IPS-15b (cell line): ENCODE measurements around the gene HNRNPR.

Experiments used
- H3K27me3 ChIP-seq: one replicate; pipeline ENCODE4 v1.6.1; 2013; ENCODE audit warnings: low read length; ENCODE audit not compliant: control insufficient read depth, insufficient read depth
- H3K36me3 ChIP-seq: one replicate; pipeline ENCODE4 v1.6.1; 2013; ENCODE audit warnings: low read length; ENCODE audit not compliant: control insufficient read depth, insufficient read depth
- H3K4me1 ChIP-seq: one replicate; pipeline ENCODE4 v1.6.1; 2013; ENCODE audit warnings: mild to moderate bottlenecking, low read length; ENCODE audit not compliant: control insufficient read depth, insufficient read depth
- H3K4me3 ChIP-seq: one replicate; pipeline ENCODE4 v1.5.1; 2013; ENCODE audit warnings: low read depth, low read length
- H3K9ac ChIP-seq: one replicate; pipeline ENCODE4 v1.6.1; 2013; ENCODE audit warnings: low read depth, mild to moderate bottlenecking, low read length
- H3K9me3 ChIP-seq: one replicate; pipeline ENCODE4 v1.6.1; 2013; ENCODE audit warnings: mild to moderate bottlenecking, low read length; ENCODE audit not compliant: control insufficient read depth, insufficient read depth

HNRNPR gene

DNA sequence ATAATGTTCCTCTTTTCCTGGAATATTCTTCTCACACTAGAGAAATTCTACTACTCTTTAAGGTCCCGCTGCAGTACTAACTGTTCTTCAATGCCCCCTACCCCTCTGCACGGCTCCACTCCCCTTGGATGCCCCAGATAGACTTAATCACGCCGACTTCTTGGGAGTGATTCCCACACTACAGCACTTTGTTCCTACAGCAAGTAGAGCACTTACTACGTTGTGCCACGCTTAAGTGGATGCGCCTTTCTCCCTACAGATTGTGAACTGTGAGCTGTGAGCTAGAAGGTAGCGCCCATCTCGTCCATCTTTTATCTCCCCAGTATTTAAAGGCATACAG lies 23.3 kb upstream of the HNRNPR start:
- peaks cover 10% of the 10 kb centered on the region for H3K4me1 ChIP-seq
- peaks cover 80% of the 10 kb centered on the region for H3K27me3 ChIP-seq
- no peak overlapping the region for H3K9ac ChIP-seq
- H3K4me3 ChIP-seq: peak overlapping the region; percentile 100
- H3K36me3 ChIP-seq: peaks cover 6% of the 10 kb centered on the region
- H3K9me3 ChIP-seq: peaks cover 13% of the 10 kb centered on the region

DNA sequence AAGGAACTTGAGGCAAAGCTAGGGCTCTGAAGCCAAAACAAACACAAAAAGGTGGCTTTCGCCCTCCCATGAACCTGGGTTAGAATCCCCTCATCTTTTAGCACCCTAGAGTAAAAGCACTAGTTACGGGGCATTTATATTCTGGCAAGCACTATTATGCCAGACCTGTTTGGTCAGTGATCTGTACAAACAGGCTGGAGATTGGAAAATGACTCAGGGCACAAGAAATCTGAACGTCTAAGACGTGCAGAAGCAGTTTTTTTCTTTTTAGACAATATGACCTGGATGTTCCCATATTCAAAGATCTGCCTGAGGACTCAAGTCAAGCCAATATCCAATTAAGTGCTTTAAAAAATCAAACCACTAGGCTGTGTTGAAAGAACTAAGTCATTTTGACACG lies 22.5 kb upstream of the HNRNPR start:
- H3K4me1 ChIP-seq: peaks cover 10% of the 10 kb centered on the region
- peaks cover 80% of the 10 kb centered on the region for H3K27me3 ChIP-seq
- H3K36me3 ChIP-seq: peaks cover 12% of the 10 kb centered on the region
- H3K9ac ChIP-seq: no peak overlapping the region
- H3K9me3 ChIP-seq: peaks cover 22% of the 10 kb centered on the region
- no peak overlapping the region for H3K4me3 ChIP-seq

DNA sequence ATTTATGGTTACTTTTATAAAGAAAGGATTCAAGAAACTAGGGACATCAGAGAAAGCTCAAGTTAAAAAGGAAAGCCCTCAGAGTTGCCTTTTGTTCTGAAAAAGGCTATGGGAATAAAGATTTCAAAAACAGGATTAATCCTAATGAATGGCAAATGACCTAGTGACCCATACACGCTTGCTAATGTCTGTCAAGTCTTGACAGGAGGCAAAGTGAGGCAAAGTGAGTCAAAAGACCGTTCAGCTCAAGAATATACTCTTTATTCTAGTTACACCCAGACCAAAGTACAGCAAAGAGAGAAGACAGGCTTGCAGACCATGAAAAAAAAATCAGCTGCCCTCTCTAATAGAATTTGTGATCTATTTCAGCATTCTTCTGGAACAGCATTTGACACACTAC lies 22.1 kb upstream of the HNRNPR start:
- Histone ChIP-seq H3K4me1 (peaks cover 6% of the 10 kb centered on the region), H3K9me3 (peaks cover 26% of the 10 kb centered on the region), H3K4me3 (no peak overlapping the region), H3K9ac (no peak overlapping the region), H3K27me3 (peaks cover 80% of the 10 kb centered on the region), H3K36me3 (peaks cover 12% of the 10 kb centered on the region)

DNA sequence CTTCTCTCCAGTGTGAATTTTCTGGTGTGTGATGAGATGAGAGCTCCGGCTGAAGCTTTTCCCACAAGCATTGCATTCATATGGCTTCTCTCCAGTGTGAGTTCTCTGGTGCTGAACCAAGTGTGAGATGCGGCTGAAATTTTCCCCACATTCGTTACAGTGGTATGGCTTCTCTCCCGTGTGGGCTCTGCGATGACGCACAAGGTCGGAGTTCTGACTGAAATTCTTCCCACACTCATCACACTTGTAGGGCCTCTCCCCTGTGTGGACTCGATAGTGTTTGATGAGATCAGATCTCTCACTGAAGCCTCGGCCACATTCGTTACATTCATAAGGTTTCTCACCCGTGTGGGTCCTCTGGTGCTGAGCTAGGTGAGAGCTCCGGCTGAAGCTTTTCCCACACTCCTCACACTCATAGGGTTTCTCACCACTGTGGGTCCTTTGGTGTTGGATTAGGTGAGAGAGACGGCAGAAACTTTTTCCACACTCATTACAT lies 18.2 kb upstream of the HNRNPR start:
- Histone ChIP-seq H3K9me3 (peaks cover 44% of the 10 kb centered on the region), H3K36me3 (peaks cover 12% of the 10 kb centered on the region), H3K27me3 (peaks cover 91% of the 10 kb centered on the region), H3K4me1 (no peaks in the 10 kb centered on the region), H3K4me3 (peak overlapping the region; percentile 1), H3K9ac (no peak overlapping the region)

DNA sequence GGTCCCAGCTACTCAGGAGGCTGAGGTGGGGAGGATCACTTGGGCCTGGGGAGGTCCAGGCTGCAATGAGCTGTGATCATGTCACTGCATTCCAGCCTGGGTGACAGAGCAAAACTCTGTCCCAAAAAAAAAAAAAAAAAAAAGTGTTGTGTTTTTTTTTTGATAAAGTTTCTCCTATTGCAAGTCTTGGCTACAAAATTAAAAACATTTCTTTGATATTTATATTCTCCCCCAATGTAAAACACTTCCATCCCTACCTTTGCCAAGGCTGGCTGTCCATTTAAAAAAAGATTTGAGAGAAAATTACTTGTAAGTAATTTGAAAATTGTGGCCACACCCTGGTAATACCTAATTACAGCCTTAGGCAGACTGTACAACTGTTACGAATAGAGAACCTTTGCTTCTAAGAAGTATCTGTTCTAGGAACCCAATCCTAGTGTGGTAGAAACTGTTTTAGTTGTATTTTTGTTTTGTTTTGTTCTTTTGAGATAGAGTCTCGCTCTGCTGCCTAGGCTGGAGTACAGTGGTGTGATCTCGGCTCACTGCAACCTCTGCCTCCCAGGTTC lies 14.3 kb upstream of the HNRNPR start:
- Histone ChIP-seq H3K4me1 (no peaks in the 10 kb centered on the region), H3K4me3 (no peak overlapping the region), H3K9me3 (peaks cover 40% of the 10 kb centered on the region), H3K36me3 (peaks cover 12% of the 10 kb centered on the region), H3K27me3 (peaks cover 97% of the 10 kb centered on the region), H3K9ac (no peak overlapping the region)

DNA sequence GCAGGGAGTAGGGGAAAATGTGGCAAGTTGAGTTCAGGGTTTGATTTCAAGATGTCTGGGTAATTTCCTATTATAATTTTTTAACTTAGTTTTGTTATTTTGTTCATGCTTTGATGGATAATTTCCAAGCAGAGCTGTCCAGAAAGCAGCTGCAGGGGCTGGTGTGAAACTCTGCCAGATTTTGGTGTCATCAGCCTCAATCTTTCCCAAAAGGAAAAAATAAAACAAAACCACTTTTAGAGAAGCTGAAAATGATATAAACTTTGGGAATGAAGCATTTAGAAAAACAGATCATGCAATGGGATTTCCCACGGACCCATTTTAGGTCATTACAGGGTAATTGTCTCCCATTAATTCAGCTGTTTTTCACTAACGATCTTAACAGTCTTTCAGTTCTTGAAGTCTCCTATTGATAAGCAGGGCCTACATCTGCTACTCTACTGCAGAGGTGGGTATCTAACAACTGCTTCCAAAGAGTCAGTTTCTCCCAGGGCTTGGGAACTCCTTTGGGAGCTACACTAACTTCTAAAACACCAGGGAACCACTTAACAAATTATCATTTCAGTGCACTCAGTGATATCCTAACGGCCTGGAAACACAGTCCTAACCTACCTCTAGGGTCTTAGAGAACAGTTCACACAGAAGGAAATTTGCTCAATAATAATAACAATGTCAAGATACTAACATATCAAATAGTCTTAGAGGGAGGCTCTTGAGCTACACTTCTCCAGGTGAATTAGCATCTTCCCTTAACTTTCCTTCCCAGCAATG lies 13.2 kb upstream of the HNRNPR start:
- Histone ChIP-seq H3K4me3 (no peak overlapping the region), H3K9me3 (peaks cover 29% of the 10 kb centered on the region), H3K9ac (no peak overlapping the region), H3K27me3 (peaks cover 96% of the 10 kb centered on the region), H3K36me3 (peaks cover 6% of the 10 kb centered on the region), H3K4me1 (no peaks in the 10 kb centered on the region)

DNA sequence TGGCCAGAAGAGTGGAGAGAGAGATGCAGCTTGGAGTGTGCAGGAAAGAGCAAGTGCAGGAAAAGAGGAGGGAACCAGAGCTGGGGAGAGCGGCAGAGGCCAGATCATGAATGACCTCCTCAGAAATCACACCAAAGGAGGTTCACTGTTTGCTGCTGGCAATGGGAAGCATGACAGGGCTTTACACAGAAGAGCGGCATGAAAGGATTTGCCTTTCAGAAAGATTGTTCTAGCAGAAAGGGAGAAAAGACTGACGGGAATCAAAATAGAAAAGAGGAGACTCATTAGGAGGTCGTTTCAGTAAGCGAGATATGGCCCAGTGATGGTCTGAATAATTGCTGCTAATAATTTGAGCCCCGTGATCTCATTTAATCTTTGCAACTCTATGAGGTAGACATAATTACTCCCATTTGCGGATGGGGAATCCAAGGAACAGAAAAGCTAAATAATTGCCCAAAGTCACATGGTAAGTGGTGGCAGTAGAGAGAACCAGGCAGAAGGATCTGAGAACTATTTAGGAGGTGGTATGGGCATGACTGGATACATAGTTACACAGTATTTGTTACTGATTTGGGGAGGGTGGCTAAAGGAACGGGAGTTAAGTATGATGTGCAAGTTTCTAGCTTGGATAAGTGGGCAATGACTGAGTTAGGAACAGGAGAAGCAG lies 12.5 kb upstream of the HNRNPR start:
- H3K4me3 ChIP-seq: no peak overlapping the region
- peaks cover 22% of the 10 kb centered on the region for H3K9me3 ChIP-seq
- H3K36me3 ChIP-seq: peaks cover under 1% of the 10 kb centered on the region
- H3K27me3 ChIP-seq: peaks cover 96% of the 10 kb centered on the region
- H3K4me1 ChIP-seq: no peaks in the 10 kb centered on the region
- H3K9ac ChIP-seq: no peak overlapping the region

DNA sequence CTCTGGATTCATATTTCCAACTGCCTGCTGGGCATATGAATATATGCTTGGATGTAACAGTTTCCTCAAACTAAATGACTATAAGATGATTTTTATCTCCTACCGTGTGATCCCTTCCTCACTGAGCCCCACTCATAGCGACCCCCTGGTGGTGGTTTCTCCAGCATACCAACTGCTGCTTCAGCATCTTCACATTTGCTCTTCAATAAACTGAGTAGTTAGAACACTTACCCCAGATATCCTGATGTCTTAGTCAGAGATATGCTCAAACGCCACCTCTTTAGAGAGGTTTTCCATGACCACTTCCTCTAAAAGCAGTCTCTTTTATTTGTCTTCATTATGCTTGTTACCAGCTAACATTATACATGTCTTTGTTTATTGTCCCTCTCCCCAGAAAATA lies 10.2 kb upstream of the HNRNPR start:
- no peaks in the 10 kb centered on the region for H3K36me3 ChIP-seq
- peaks cover 96% of the 10 kb centered on the region for H3K27me3 ChIP-seq
- H3K9ac ChIP-seq: no peak overlapping the region
- no peak overlapping the region for H3K4me3 ChIP-seq
- no peaks in the 10 kb centered on the region for H3K4me1 ChIP-seq
- no peaks in the 10 kb centered on the region for H3K9me3 ChIP-seq

DNA sequence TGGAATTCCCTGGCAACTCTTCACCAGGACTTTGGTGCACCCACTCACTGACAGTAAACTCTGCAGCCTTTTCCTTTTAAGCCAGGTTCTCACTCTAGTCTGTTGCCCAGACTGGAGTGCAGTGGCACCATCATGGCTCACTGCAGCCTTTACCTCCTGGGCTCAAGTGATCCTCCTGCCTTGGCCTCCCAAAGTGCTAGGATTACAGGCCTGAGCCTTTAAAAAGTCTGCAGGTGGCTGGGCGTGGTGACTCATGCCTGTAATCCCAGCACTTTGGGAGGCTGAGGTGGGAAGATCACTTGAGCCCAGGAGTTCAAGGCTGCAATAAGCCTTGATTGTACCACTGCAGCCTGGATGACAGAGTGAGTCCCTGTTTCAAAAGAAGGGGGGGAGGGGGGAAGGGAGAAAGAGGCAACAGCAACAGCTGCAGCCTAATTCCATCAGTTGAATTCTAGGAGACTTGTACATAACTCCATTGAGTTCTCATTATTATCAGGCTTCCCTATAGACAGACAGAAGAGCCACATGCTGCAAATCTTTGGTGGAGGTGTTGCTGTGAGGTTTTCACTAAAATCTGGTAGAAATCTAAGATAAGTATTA lies 8.1 kb upstream of the HNRNPR start:
- Histone ChIP-seq H3K4me1 (no peaks in the 10 kb centered on the region), H3K27me3 (peaks cover 97% of the 10 kb centered on the region), H3K4me3 (no peak overlapping the region), H3K9me3 (no peaks in the 10 kb centered on the region), H3K9ac (no peak overlapping the region), H3K36me3 (no peaks in the 10 kb centered on the region)

DNA sequence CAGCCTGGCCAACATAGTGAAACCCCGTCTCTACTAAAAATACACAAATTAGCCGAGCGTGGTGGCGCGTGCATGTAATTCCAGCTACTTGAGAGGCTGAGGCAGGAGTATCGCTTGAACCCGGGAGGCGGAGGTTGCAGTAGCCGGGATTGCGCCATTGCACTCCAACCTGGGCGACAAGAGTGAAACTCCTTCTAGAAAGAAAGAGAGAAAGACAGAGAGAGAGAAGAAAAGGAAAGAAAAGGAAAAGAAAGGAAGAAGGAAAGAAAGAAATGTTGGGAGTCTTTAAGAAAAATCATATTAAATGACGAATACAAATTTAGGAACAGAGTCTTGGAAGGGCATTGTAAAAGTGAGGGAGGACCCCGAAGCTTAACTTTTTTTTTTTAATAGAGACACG lies 1.8 kb upstream of the HNRNPR start:
- Histone ChIP-seq H3K9ac (no peak overlapping the region), H3K36me3 (no peaks in the 10 kb centered on the region), H3K27me3 (peaks cover 51% of the 10 kb centered on the region), H3K9me3 (no peaks in the 10 kb centered on the region), H3K4me3 (no peak overlapping the region), H3K4me1 (peaks cover 7% of the 10 kb centered on the region)

DNA sequence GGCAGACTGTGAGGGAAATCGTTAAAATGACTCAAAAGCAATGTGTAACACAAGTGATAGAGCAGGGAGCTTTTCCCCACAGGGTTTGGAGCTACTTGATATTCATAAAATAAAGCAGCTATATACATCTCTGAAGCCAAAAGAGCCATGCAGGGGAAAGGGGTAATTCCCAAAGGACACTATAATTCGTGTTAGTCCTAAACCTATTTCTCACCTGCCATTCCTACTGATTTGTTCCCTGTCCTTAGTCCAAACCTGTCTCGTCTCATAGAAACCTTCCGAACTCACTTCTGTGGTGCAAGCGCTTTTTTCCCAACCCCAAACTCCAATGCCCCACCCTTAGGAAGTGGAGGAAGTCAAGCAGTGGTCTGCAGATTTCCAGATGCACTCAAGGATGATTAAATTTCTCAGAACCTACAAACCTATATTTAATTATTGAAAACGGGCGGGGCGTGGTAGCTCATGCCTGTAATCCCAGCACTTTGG lies 946 bp upstream of the HNRNPR start:
- Histone ChIP-seq H3K27me3 (peaks cover 42% of the 10 kb centered on the region), H3K9ac (peak overlapping the region; percentile 63), H3K9me3 (no peaks in the 10 kb centered on the region), H3K36me3 (no peaks in the 10 kb centered on the region), H3K4me3 (peak overlapping the region; percentile 72), H3K4me1 (peaks cover 7% of the 10 kb centered on the region)
